ENCODE data around the gene SLC28A1.

The SLC28A1 gene

GRCh38 chr15:84940399-84940798 is 55.9 kb downstream of the SLC28A1 start:
- in situ Hi-C loops (cut with HindIII; ENCODE audit: low sequenced_read_pairs), result no loop called here
- DNase-seq (ENCODE audit: low read depth), result no peak
- no peak for TF ChIP-seq CTCF (IDR thresholded peaks at IDR 0.05; ENCODE audit: low read depth, low read length, missing control alignments)
- no peak overlapping the region for H3K4me3 ChIP-seq (ENCODE audit: low read depth, low read length)

- no peak for TF ChIP-seq CTCF (IDR thresholded peaks at IDR 0.05; ENCODE audit: low read depth, low read length, missing control alignments)
- H3K4me3 ChIP-seq (ENCODE audit: low read depth, low read length), result no peak overlapping the region
- in situ Hi-C loops (cut with HindIII; ENCODE audit: low sequenced_read_pairs), result no loop called here
- DNase-seq (ENCODE audit: low read depth), result no peak
These were observed 58.0 kb downstream of the SLC28A1 start for GRCh38 chr15:84942456-84942855.

DNA sequence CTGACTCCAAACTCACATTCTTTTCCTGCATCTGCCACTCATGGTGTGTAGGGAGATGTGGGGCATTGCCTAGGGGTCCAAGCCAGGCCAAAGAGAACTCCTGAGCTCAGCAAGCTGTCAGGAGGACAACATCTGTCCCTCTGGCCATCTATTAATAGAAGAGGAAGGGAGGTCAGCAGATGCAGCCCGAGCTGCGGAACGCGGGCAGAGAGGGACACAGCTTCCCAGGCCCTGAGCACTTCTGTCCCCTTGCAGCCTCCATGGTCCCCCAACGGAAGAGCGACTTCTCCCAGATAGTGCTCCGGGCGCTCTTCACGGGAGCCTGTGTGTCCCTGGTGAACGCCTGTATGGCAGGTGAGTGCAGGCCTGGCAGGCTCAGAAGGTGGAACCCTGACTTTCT is 59.8 kb downstream of the SLC28A1 start:
- no peak overlapping the region for H3K4me3 ChIP-seq (ENCODE audit: low read depth, low read length)
- in situ Hi-C loops (cut with HindIII; ENCODE audit: low sequenced_read_pairs), result no loop called here
- DNase-seq (ENCODE audit: low read depth), result no peak
- no peak for TF ChIP-seq CTCF (IDR thresholded peaks at IDR 0.05; ENCODE audit: low read depth, low read length, missing control alignments)

- no peak for DNase-seq (ENCODE audit: low read depth)
- in situ Hi-C loops (cut with HindIII; ENCODE audit: low sequenced_read_pairs), result no loop called here
- no peak for TF ChIP-seq CTCF (IDR thresholded peaks at IDR 0.05; ENCODE audit: low read depth, low read length, missing control alignments)
- H3K4me3 ChIP-seq (ENCODE audit: low read depth, low read length), result no peak overlapping the region
These were observed 60.4 kb downstream of the SLC28A1 start for GRCh38 chr15:84944861-84945260.

DNA sequence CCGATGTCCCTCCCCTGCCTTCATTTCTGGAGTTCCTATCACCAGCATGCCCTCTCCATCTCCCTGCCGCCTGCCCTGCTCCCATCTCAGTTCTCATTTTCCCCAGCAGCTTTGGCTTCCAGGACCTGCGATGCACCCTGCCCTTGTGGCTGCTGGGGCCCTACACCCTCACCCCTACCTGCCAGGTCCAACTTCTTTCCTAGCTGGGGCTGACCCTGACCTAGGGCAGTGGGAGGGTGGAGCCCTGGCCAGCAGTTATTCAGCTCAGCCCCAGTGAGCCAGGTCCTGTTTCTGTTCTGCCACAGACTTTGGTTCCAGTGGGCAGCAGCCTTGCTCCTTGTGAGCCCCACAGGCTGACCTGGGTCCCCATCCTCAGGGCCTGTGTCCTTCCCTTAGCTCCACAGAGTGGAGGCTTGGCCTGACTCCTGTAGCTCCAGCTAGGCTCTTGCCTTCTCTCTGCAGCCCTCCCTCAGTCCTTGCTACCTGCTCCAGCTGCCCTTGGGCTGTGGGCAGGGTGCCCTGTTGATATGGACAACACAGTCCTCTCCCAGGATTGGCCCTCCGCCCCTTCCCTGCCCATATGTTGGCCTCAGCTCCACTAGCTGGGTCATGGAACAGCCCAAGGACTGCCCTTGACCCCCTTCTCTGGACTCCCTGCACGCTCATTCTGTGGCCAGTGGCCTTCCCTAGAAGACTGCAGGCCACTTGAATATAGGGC is 62.5 kb downstream of the SLC28A1 start:
- DNase-seq (ENCODE audit: low read depth), result no peak
- no peak for TF ChIP-seq CTCF (IDR thresholded peaks at IDR 0.05; ENCODE audit: low read depth, low read length, missing control alignments)
- in situ Hi-C loops (cut with HindIII; ENCODE audit: low sequenced_read_pairs), result no loop called here
- H3K4me3 ChIP-seq (ENCODE audit: low read depth, low read length), result no peak overlapping the region

GRCh38 chr15:84947947-84948830 is 63.7 kb downstream of the SLC28A1 start:
- TF ChIP-seq CTCF (IDR thresholded peaks at IDR 0.05; ENCODE audit: low read depth, low read length, missing control alignments), result no peak
- in situ Hi-C loops (cut with HindIII; ENCODE audit: low sequenced_read_pairs), result no loop called here
- DNase-seq (ENCODE audit: low read depth), result peak; percentile 94

More at GRCh38 chr15:84947947-84948830, 63.7 kb downstream of the SLC28A1 start:
- H3K4me3 ChIP-seq (ENCODE audit: low read depth, low read length), result no peak overlapping the region
